ENCODE results near the gene TRIM61.

DNA sequence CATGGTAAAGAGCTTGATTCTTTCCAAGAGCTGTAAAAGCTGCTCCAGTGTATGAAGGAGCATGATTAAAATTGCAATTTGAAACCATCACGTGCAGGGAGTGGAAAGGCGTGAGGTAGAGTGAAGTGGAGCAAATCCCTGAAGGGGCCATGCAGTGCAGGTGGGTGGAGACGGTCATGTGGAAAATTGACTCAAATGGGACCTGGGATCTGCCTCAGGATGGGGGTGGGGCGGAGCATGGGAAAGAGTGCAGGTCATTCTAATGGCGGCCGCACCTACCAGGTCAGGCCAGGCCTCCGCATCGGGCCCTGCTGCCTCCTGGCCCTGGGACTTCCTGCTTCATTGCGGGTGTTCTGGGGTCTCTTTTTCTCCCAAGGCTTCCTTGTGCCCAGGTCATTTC is 29.0 kb upstream of the TRIM61 start:
- TF ChIP-seq ZNF644 (tag; IDR thresholded peaks at IDR 0.05; ENCODE audit: low read depth), result no peak
- TF ChIP-seq, protein P1, sequence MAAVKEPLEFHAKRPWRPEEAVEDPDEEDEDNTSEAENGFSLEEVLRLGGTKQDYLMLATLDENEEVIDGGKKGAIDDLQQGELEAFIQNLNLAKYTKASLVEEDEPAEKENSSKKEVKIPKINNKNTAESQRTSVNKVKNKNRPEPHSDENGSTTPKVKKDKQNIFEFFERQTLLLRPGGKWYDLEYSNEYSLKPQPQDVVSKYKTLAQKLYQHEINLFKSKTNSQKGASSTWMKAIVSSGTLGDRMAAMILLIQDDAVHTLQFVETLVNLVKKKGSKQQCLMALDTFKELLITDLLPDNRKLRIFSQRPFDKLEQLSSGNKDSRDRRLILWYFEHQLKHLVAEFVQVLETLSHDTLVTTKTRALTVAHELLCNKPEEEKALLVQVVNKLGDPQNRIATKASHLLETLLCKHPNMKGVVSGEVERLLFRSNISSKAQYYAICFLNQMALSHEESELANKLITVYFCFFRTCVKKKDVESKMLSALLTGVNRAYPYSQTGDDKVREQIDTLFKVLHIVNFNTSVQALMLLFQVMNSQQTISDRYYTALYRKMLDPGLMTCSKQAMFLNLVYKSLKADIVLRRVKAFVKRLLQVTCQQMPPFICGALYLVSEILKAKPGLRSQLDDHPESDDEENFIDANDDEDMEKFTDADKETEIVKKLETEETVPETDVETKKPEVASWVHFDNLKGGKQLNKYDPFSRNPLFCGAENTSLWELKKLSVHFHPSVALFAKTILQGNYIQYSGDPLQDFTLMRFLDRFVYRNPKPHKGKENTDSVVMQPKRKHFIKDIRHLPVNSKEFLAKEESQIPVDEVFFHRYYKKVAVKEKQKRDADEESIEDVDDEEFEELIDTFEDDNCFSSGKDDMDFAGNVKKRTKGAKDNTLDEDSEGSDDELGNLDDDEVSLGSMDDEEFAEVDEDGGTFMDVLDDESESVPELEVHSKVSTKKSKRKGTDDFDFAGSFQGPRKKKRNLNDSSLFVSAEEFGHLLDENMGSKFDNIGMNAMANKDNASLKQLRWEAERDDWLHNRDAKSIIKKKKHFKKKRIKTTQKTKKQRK (IDR thresholded peaks at IDR 0.05; ENCODE audit: borderline replicate concordance, low read depth, low read length), result no peak
- no peak for TF ChIP-seq ZSCAN29 (IDR thresholded peaks at IDR 0.05)
- no peak for TF ChIP-seq NR3C1 (CRISPR knock-in tag; IDR thresholded peaks at IDR 0.05)
- TF ChIP-seq, protein P2, sequence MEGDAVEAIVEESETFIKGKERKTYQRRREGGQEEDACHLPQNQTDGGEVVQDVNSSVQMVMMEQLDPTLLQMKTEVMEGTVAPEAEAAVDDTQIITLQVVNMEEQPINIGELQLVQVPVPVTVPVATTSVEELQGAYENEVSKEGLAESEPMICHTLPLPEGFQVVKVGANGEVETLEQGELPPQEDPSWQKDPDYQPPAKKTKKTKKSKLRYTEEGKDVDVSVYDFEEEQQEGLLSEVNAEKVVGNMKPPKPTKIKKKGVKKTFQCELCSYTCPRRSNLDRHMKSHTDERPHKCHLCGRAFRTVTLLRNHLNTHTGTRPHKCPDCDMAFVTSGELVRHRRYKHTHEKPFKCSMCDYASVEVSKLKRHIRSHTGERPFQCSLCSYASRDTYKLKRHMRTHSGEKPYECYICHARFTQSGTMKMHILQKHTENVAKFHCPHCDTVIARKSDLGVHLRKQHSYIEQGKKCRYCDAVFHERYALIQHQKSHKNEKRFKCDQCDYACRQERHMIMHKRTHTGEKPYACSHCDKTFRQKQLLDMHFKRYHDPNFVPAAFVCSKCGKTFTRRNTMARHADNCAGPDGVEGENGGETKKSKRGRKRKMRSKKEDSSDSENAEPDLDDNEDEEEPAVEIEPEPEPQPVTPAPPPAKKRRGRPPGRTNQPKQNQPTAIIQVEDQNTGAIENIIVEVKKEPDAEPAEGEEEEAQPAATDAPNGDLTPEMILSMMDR (IDR thresholded peaks at IDR 0.05 in 2 of 3, conservative IDR thresholded peaks at IDR 0.05 in 1 of 3; ENCODE audit: insufficient read depth in 2 of 3, low read depth in 1 of 3, low read length in 3 of 3), result no peak
- no peak for TF ChIP-seq ZFP1 (CRISPR knock-in tag; IDR thresholded peaks at IDR 0.05)
- TF ChIP-seq CHCHD3 (CRISPR knock-in tag; IDR thresholded peaks at IDR 0.05), result no peak

Measured in K562 (cell line).